Astrocyte (in vitro differentiated cells and primary cell): ENCODE measurements around the gene ATP2C2. TPM values are rescaled to one million over a fixed set of nuclear protein-coding genes. Genes with fewer than 3 reads are reported as not detected.

ENCODE experiments used
- DNase-seq: peaks from one replicate; pipeline ENCODE4 v3.0.0-alpha.2; 2010; ENCODE audit warnings: low read depth
- FAIRE-seq: peaks from 2 replicates; lab custom pipeline; 2011; peaks lifted over from hg19 to GRCh38; lab: Jason Lieb, UNC
- H2AFZ ChIP-seq: 2 replicates; pipeline ENCODE4 v1.6.0; 2012; ENCODE audit warnings: low read depth, low read length, inconsistent platforms
- H3K27ac ChIP-seq: 2 replicates; pipeline ENCODE4 v1.5.1; 2011; ENCODE audit warnings: low read depth, low read length, inconsistent platforms
- H3K27me3 ChIP-seq: 2 replicates; pipeline ENCODE4 v1.6.0; 2011; ENCODE audit warnings: low read length, inconsistent platforms; ENCODE audit not compliant: insufficient read depth
- H3K36me3 ChIP-seq: 2 replicates; pipeline ENCODE4 v1.5.1; 2011; ENCODE audit warnings: low read length, inconsistent platforms; ENCODE audit not compliant: insufficient read depth
- H3K4me1 ChIP-seq: 2 replicates; pipeline ENCODE4 v1.5.1; 2011; ENCODE audit warnings: low read length, inconsistent platforms; ENCODE audit not compliant: insufficient read depth
- H3K4me2 ChIP-seq: 2 replicates; pipeline ENCODE4 v1.6.0; 2012; ENCODE audit warnings: low read length, inconsistent platforms
- H3K4me3 ChIP-seq: 2 replicates; pipeline ENCODE4 v1.5.1; 2011; ENCODE audit warnings: low read depth, mild to moderate bottlenecking, low read length, inconsistent platforms; ENCODE audit not compliant: insufficient read depth
- H3K79me2 ChIP-seq: 2 replicates; pipeline ENCODE4 v1.6.0; 2012; ENCODE audit warnings: mild to moderate bottlenecking, low read length, inconsistent platforms; ENCODE audit not compliant: insufficient read depth
- H3K9ac ChIP-seq: 2 replicates; pipeline ENCODE4 v1.6.0; 2012; ENCODE audit warnings: mild to moderate bottlenecking, low read length, inconsistent platforms
- H3K9me3 ChIP-seq: 2 replicates; pipeline ENCODE4 v1.5.1; 2012; ENCODE audit warnings: low read depth, mild to moderate bottlenecking, low read length, inconsistent platforms; ENCODE audit not compliant: insufficient read depth
- H4K20me1 ChIP-seq: 2 replicates; pipeline ENCODE4 v1.6.0; 2012; ENCODE audit warnings: low read length, inconsistent platforms; ENCODE audit not compliant: insufficient read depth
- H3K27ac Mint-ChIP-seq: one replicate; pipeline ENCODE4 v1.8.0; 2021; ENCODE audit warnings: mild to moderate bottlenecking, mixed read lengths; ENCODE audit not compliant: unreplicated experiment
- H3K27me3 Mint-ChIP-seq: one replicate; pipeline ENCODE4 v1.8.0; 2021; ENCODE audit warnings: low read depth, mixed read lengths; ENCODE audit not compliant: unreplicated experiment
- H3K36me3 Mint-ChIP-seq: one replicate; pipeline ENCODE4 v1.8.0; 2021; ENCODE audit warnings: low read depth, mixed read lengths; ENCODE audit not compliant: unreplicated experiment
- H3K4me1 Mint-ChIP-seq: one replicate; pipeline ENCODE4 v1.8.0; 2021; ENCODE audit warnings: low read depth, mixed read lengths; ENCODE audit not compliant: unreplicated experiment
- H3K4me3 Mint-ChIP-seq: one replicate; pipeline ENCODE4 v1.8.0; 2021; ENCODE audit warnings: mild to moderate bottlenecking, moderate library complexity, mixed read lengths; ENCODE audit not compliant: unreplicated experiment
- H3K9me3 Mint-ChIP-seq: one replicate; pipeline ENCODE4 v1.8.0; 2021; ENCODE audit warnings: mild to moderate bottlenecking, mixed read lengths; ENCODE audit not compliant: unreplicated experiment
- CTCF ChIP-seq: IDR thresholded peaks from 2 replicates; pipeline ENCODE4 v1.5.1; 2011; ENCODE audit warnings: low read depth, mild to moderate bottlenecking, inconsistent platforms, low read length, moderate library complexity; ENCODE audit not compliant: insufficient read depth
- EZH2 ChIP-seq: IDR thresholded peaks from 2 replicates; pipeline ENCODE4 v1.6.1; 2012; ENCODE audit warnings: mild to moderate bottlenecking, low read length, inconsistent platforms; ENCODE audit not compliant: insufficient read depth
- total RNA-seq: library from RNA; stranded (reverse); gene quantifications from 2 replicates; pipeline ENCODE4 v1.2.1, GENCODE V29; 2021

ATP2C2 gene
- total RNA-seq, 1 donor from 2014 or later, result 0.41 TPM

GRCh38 chr16:84378099-84378498 lies 9.8 kb downstream of the ATP2C2 start:
- no peaks in the 10 kb centered on the region for H3K36me3 ChIP-seq
- Mint-ChIP-seq H3K27me3 (peaks cover 30% of the 10 kb centered on the region), H3K9me3 (no peaks in the 10 kb centered on the region), H3K4me1 (peaks cover 1% of the 10 kb centered on the region), H3K27ac (no peak overlapping the region), H3K36me3 (no peaks in the 10 kb centered on the region), H3K4me3 (peak overlapping the region; percentile 27)
- FAIRE-seq (no peak), DNase-seq (no peak)
- H3K9ac ChIP-seq, result no peak overlapping the region
- no peaks in the 10 kb centered on the region for H4K20me1 ChIP-seq
- H3K27ac ChIP-seq, result no peak overlapping the region
- H2AFZ ChIP-seq, result no peak overlapping the region
- TF ChIP-seq EZH2 (no peak), CTCF (no peak)
- peaks cover 25% of the 10 kb centered on the region for H3K27me3 ChIP-seq
- no peaks in the 10 kb centered on the region for H3K4me1 ChIP-seq
- H3K4me2 ChIP-seq, result no peak overlapping the region
- H3K9me3 ChIP-seq, result no peaks in the 10 kb centered on the region
- no peaks in the 10 kb centered on the region for H3K79me2 ChIP-seq
- no peak overlapping the region for H3K4me3 ChIP-seq

- Mint-ChIP-seq H3K4me1 (peaks cover 1% of the 10 kb centered on the region), H3K4me3 (peak overlapping the region; percentile 27), H3K27me3 (peaks cover 30% of the 10 kb centered on the region), H3K9me3 (no peaks in the 10 kb centered on the region), H3K36me3 (no peaks in the 10 kb centered on the region), H3K27ac (no peak overlapping the region)
- no peak for TF ChIP-seq CTCF
- TF ChIP-seq EZH2, result no peak
- Histone ChIP-seq H3K27me3 (peaks cover 25% of the 10 kb centered on the region), H3K9ac (no peak overlapping the region), H3K27ac (no peak overlapping the region), H3K9me3 (no peaks in the 10 kb centered on the region), H3K36me3 (no peaks in the 10 kb centered on the region), H2AFZ (no peak overlapping the region), H3K79me2 (no peaks in the 10 kb centered on the region), H3K4me1 (no peaks in the 10 kb centered on the region), H3K4me3 (no peak overlapping the region), H3K4me2 (no peak overlapping the region), H4K20me1 (no peaks in the 10 kb centered on the region)
- DNase-seq (no peak), FAIRE-seq (no peak)
These were observed 10.2 kb downstream of the ATP2C2 start for GRCh38 chr16:84378567-84378966.

- no peaks in the 10 kb centered on the region for H3K4me1 ChIP-seq
- no peaks in the 10 kb centered on the region for H3K79me2 ChIP-seq
- H3K36me3 ChIP-seq, result no peaks in the 10 kb centered on the region
- H3K9me3 ChIP-seq, result no peaks in the 10 kb centered on the region
- no peak overlapping the region for H3K4me2 ChIP-seq
- TF ChIP-seq EZH2, result no peak
- TF ChIP-seq CTCF, result no peak
- peaks cover 2% of the 10 kb centered on the region for H3K9me3 Mint-ChIP-seq
- H3K9ac ChIP-seq, result no peak overlapping the region
- no peak overlapping the region for H3K4me3 Mint-ChIP-seq
- DNase-seq, result no peak
- H3K27me3 Mint-ChIP-seq, result peaks cover 30% of the 10 kb centered on the region
- H3K4me1 Mint-ChIP-seq, result peaks cover 1% of the 10 kb centered on the region
- H3K27ac ChIP-seq, result no peak overlapping the region
- FAIRE-seq, result no peak
- no peaks in the 10 kb centered on the region for H4K20me1 ChIP-seq
- no peak overlapping the region for H3K27ac Mint-ChIP-seq
- no peak overlapping the region for H3K4me3 ChIP-seq
- H3K27me3 ChIP-seq, result peaks cover 19% of the 10 kb centered on the region
- H2AFZ ChIP-seq, result no peak overlapping the region
- H3K36me3 Mint-ChIP-seq, result no peaks in the 10 kb centered on the region
These were observed 10.8 kb downstream of the ATP2C2 start for GRCh38 chr16:84379008-84379708.
